Neutrophil (primary cell): ENCODE results near the gene TMEM131.
"Not testable (repeated sequence)": the region's sequence is repeated elsewhere in the genome, so short reads cannot be mapped to it uniquely, and the experiment has no call there.

ENCODE experiments used
- H3K27ac ChIP-seq: fragments of 200-600 bp; sonication (generic); 2 replicates; pipeline ENCODE4 v1.5.1; 2016; ENCODE audit warnings: mild to moderate bottlenecking, moderate library complexity
- H3K27me3 ChIP-seq: fragments of 200-600 bp; sonication (generic); 2 replicates; pipeline ENCODE4 v1.6.0; 2016; ENCODE audit warnings: mild to moderate bottlenecking
- H3K36me3 ChIP-seq: fragments of 200-600 bp; sonication (generic); 2 replicates; pipeline ENCODE4 v1.5.1; 2017
- H3K4me1 ChIP-seq, 2 experiments: fragments of 200-600 bp in 1 of 2; sonication (generic) in 1 of 2; 1 replicate in 1 of 2; 2 replicates in 1 of 2; pipeline versions ENCODE4 v1.5.1 to v1.6.1; 2013 to 2016; ENCODE audit warnings: low read depth in 1 of 2, low read length in 1 of 2, mild to moderate bottlenecking in 1 of 2, moderate library complexity in 1 of 2; ENCODE audit not compliant: control insufficient read depth in 1 of 2, insufficient read depth in 1 of 2
- H3K4me3 ChIP-seq, 2 experiments: fragments of 200-600 bp in 1 of 2; sonication (generic) in 1 of 2; 1 replicate in 1 of 2; 2 replicates in 1 of 2; pipeline ENCODE4 v1.5.1; 2013 to 2016; ENCODE audit warnings: low read depth in 1 of 2, low read length in 1 of 2, mild to moderate bottlenecking in 1 of 2, moderate library complexity in 1 of 2
- H3K9me3 ChIP-seq: fragments of 200-600 bp; sonication (generic); 2 replicates; pipeline ENCODE4 v1.5.1; 2016
- CTCF ChIP-seq: fragments of 200-600 bp; sonication (generic); IDR thresholded peaks from 2 replicates; pipeline ENCODE4 v1.5.1; 2016; ENCODE audit warnings: antibody characterized with exemption

Gene TMEM131

DNA sequence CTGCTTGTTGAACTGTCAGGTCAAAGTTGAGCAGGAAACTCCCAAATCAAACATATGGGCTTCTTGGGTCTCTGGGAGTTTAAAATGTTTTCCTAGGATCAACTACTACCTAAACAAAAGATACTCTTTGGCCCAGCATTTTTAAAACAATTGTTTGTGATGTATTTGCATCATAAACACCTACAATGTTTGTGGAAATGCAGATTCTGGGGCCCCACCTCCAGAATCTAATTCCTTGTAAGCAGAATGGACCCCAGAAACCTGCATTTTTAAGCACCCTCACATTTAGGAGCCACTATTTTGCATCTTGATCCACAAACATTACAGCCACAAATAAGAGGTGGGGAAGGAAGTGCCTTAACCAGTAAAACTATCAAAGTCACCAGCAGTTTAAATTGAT is 104.1 kb downstream of the TMEM131 start:
- no peak overlapping the region for H3K4me3 ChIP-seq
- peaks cover 9% of the 10 kb centered on the region for H3K36me3 ChIP-seq
- H3K4me1 ChIP-seq: peaks cover 3 to 10% of the 10 kb centered on the region in 2 experiments
- H3K27me3 ChIP-seq: no peaks in the 10 kb centered on the region
- H3K27ac ChIP-seq: no peak overlapping the region
- TF ChIP-seq CTCF: no peak
- no peaks in the 10 kb centered on the region for H3K9me3 ChIP-seq

GRCh38 chr2:97889156-97889555 is 106.6 kb downstream of the TMEM131 start:
- Histone ChIP-seq H3K36me3 (peaks cover 13% of the 10 kb centered on the region), H3K27me3 (no peaks in the 10 kb centered on the region), H3K9me3 (no peaks in the 10 kb centered on the region), H3K4me3 (no peak overlapping the region), H3K4me1 (peaks cover 3 to 10% of the 10 kb centered on the region in 2 experiments), H3K27ac (no peak overlapping the region)
- TF ChIP-seq CTCF: no peak

- Histone ChIP-seq H3K4me3 (no peak overlapping the region), H3K27me3 (no peaks in the 10 kb centered on the region), H3K9me3 (no peaks in the 10 kb centered on the region), H3K36me3 (peaks cover 13% of the 10 kb centered on the region), H3K27ac (no peak overlapping the region), H3K4me1 (peaks cover 3 to 10% of the 10 kb centered on the region in 2 experiments)
- TF ChIP-seq CTCF: no peak
Observed at GRCh38 chr2:97885841-97886240, 109.9 kb downstream of the TMEM131 start.

DNA sequence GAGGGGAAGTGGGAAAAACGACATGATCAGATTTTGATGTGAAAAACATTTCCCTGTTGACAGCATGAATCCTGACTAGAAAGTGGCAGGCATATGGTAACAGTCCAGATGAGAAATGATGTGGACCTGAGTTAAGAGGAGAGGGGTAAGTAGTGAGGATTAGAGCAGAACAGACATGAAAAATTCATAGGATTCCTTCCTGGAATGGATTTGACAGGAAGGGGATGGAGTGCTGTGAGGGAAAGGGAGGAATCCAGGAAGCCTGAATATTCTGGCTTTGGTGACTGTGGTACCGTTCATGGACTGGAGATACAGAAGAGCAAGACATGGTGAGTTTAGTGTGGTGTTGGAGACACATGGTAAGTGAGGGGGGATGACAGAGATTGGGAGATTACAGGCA is 115.4 kb downstream of the TMEM131 start:
- Histone ChIP-seq H3K27me3 (no peaks in the 10 kb centered on the region), H3K27ac (no peak overlapping the region), H3K9me3 (no peaks in the 10 kb centered on the region), H3K4me3 (no peak overlapping the region), H3K36me3 (no peaks in the 10 kb centered on the region), H3K4me1 (no peaks in the 10 kb centered on the region)
- no peak for TF ChIP-seq CTCF

DNA sequence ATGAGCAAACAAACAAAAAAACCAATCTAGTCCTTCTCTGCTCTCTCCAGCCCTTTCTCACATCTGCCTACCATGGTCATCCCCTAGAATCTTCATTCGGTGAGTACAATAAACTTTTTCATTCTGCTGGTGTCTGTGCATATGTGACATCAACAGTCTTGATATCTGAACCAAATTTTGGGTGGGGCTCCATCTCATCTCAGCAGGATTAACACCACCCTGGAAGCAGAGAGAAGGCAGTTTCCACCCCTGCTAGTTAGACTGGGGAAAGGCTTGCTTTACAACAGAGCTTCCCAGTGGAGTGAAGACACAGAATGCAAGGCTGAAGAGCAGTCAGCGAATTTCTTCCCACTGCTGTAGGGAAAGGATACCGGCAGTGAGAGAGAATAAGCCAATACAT is 116.9 kb downstream of the TMEM131 start:
- Histone ChIP-seq H3K9me3 (no peaks in the 10 kb centered on the region), H3K4me3 (no peak overlapping the region)
- TF ChIP-seq CTCF: no peak

GRCh38 chr2:97878317-97878716 is 117.4 kb downstream of the TMEM131 start:
- not testable (repeated sequence) for H3K9me3 ChIP-seq, H3K36me3 ChIP-seq, H3K27me3 ChIP-seq

More for the DNA sequence above, 116.9 kb downstream of the TMEM131 start:
- Histone ChIP-seq H3K36me3 (no peaks in the 10 kb centered on the region), H3K27ac (no peak overlapping the region), H3K27me3 (no peaks in the 10 kb centered on the region), H3K4me1 (no peaks in the 10 kb centered on the region)

More at GRCh38 chr2:97878317-97878716, 117.4 kb downstream of the TMEM131 start:
- H3K4me1 ChIP-seq, H3K27ac ChIP-seq, H3K4me3 ChIP-seq: not testable (repeated sequence)
